ENCODE measurements around the gene TNS1.

TNS1 gene

GRCh38 chr2:217941886-217942728 lies 60.7 kb downstream of the TNS1 start:
- DNase-seq = no peak

GRCh38 chr2:217941339-217941738 lies 61.5 kb downstream of the TNS1 start:
- no peak for DNase-seq

GRCh38 chr2:217940261-217941220 lies 62.3 kb downstream of the TNS1 start:
- DNase-seq = no peak

GRCh38 chr2:217939629-217940245 lies 63.1 kb downstream of the TNS1 start:
- no peak for DNase-seq

GRCh38 chr2:217939220-217939619 lies 63.6 kb downstream of the TNS1 start:
- DNase-seq = no peak

- no peak for DNase-seq
Measured at GRCh38 chr2:217938036-217938435, 64.8 kb downstream of the TNS1 start.

GRCh38 chr2:217937446-217937845 lies 65.3 kb downstream of the TNS1 start:
- no peak for DNase-seq

GRCh38 chr2:217936952-217937351 lies 65.8 kb downstream of the TNS1 start:
- DNase-seq = no peak

- no peak for DNase-seq
Measured at GRCh38 chr2:217935901-217936684, 66.7 kb downstream of the TNS1 start.

GRCh38 chr2:217935235-217935879 lies 67.4 kb downstream of the TNS1 start:
- DNase-seq = no peak

- DNase-seq = peak; percentile 85
Measured at GRCh38 chr2:217934321-217935131, 68.3 kb downstream of the TNS1 start.

GRCh38 chr2:217933617-217933993 lies 69.2 kb downstream of the TNS1 start:
- DNase-seq = no peak

- no peak for DNase-seq
Measured at GRCh38 chr2:217932803-217933616, 69.8 kb downstream of the TNS1 start.

GRCh38 chr2:217931846-217932560 lies 70.8 kb downstream of the TNS1 start:
- no peak for DNase-seq

- no peak for DNase-seq
Measured at GRCh38 chr2:217930761-217931563, 71.8 kb downstream of the TNS1 start.

- DNase-seq = no peak
Measured at GRCh38 chr2:217929757-217930707, 72.8 kb downstream of the TNS1 start.

- no peak for DNase-seq
Measured at GRCh38 chr2:217929272-217929671, 73.5 kb downstream of the TNS1 start.
